HG02588 (cell line): ENCODE results near the gene MANF.
"Not testable (repeated sequence)": the region's sequence is repeated elsewhere in the genome, so short reads cannot be mapped to it uniquely, and the experiment has no call there.

Source experiments
- ATAC-seq: cut with Tn5 transposase; IDR thresholded peaks from one replicate; pipeline ENCODE4 v1.9.1; 2021; ENCODE audit warnings: mild to moderate bottlenecking, moderate library complexity; ENCODE audit not compliant: unreplicated experiment

Gene MANF

DNA sequence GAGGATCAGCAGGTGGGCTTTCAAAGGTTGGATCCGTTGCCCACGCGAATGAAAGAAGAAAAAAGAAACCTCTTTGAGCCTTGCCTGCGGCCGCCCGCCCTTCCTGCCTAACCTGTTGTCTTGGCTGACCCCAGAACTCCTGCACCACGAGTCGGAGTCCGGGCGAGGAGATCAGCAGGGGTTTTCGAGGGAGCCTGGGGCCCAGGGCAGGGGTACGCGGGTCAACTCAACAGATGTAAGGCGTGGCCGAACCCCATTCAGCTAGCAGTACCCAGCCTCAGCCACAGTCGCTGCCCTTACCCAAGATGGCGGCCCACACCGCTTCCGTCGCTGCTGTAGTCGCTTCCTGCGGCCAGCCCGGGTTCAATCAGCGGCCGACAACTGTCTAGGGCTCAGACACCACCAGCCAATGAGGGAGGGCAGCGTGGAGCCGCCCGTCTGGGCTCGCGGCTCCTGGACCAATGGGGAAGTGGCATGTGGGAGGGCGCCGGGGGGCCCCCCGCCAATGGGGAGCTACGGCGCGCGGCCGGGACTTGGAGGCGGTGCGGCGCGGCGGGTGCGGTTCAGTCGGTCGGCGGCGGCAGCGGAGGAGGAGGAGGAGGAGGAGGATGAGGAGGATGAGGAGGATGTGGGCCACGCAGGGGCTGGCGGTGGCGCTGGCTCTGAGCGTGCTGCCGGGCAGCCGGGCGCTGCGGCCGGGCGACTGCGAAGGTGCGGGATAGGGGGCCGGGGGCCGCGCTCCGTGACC lies at the start of gene MANF:
Gene MANF (plus strand): TSS at position 566 of the 748 bp plus-strand sequence. CDS start 52 bp downstream, at position 618.
- ATAC-seq: peak; percentile 97

DNA sequence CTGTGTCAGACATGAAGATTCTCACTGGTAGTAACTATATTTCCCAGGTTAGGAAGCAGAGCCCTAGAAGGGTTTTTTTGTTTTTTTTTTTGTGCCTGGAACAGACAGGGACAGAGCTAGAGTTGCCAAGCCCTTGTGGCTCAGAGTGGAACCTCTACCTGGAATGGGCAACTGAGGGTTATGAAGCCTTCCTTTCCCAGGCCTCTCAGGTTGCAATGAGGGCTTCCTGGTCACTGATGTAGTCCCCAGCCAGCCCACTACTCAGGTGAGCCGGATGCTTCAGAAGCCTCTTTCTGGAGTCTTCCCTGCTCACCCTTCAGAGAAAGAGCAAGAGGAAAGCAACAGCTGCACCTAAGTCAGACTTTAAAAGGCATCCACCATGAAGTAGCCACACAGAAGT lies 48.8 kb upstream of the MANF start:
- ATAC-seq: no peak

DNA sequence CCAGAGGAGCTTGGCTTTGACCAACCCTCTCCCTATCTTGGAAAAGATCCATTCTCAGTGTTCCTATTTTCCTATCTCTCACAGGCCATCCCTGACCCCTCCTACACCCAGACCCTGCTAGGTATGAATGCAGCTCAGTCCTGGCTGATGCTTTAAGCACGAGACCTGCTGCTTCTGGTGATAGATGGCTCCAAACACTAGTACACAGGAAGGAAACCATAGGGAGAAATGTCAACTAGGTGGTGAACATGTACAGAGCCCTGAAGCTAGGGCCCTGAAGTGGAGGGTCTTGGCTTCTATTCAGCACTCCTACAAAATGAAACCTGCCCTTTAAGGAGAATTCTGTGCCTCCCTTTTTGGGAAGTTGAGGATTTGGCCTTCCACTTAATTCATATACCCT lies 47.4 kb upstream of the MANF start:
- ATAC-seq: no peak

DNA sequence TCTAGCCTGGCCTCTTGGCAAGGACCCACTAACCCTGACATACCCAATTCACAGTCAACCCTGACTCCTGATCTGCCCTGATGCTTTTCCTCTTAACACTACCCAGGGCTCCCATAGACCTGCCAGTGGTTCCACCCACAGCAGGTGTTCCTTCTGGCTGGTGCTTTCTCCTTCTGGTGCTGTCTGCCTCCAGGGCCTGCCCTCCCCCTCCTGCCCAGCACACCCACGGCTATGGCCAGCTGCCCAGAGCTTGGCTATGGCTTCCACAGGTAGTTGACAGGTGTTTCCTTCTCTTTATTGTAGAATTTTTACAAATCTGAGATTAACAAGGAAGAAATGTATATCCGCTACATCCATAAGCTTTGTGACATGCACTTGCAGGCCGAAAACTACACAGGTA lies 46.5 kb upstream of the MANF start:
- no peak for ATAC-seq

DNA sequence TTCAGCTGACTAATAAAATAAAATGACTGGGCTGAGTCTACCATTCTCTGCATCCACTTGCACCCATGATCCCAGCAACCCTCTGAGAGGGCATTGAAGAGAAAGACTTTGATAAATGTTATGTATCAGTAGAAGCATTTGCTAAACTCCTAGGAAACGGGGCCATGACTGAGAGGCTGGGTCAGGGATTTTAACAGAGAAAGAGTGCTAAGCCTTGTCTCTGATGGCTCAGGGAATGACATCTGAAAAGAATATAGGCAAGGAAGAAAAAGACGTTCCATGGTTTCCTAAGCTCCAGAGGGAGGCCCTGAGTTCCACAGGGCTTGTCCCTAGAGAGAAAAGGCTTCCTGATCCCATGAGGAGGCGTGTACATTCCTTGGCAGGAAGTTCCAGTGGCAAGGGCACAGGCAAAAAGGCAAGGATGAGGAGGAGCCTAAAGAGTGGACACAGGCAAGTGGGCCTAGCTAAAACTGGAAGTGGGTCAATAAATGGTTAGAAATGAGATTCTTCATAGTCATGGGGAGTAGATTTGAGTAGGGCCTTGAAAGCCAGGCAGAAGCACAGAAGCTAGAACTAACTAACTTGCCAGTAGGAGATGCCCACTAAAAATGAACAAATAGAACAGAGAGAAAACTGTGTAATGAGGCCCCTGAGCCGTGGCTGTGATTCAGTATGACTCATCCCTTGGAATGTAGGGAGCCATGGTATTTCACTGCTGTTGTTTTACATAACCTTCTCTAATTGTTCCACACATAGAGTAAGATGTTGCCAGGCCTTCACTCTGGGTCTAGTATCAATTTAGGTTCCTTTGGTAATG lies 44.9 kb upstream of the MANF start:
- ATAC-seq: no peak

DNA sequence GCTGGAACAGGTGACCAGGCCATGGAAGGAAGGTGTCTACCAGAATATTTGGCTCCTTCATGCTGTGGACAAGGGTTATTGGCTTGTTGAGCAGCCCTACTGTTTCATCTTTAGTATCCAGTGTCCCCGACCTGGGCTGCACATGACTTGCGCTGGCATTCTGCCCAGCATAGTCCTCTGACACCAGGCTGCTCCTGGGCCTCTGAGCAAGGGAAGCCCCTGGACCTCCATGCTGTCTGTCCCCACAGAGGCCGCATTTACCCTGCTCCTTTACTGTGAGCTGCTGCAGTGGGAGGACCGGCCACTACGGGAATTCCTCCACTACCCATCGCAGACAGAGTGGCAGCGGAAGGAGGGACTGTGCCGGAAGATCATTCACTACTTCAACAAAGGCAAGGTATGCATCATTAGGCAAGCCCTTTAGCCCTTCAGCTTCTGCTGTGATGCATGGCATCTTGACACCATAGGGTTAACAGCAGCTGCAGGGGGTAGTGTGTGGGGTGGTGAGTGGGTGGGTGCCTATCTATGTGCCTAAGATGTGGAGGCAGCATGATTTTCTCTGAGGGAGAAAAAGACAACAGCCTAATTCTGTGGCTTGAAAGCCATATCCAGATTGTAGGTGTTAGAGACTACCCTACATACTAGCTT lies 44.0 kb upstream of the MANF start:
- no peak for ATAC-seq

DNA sequence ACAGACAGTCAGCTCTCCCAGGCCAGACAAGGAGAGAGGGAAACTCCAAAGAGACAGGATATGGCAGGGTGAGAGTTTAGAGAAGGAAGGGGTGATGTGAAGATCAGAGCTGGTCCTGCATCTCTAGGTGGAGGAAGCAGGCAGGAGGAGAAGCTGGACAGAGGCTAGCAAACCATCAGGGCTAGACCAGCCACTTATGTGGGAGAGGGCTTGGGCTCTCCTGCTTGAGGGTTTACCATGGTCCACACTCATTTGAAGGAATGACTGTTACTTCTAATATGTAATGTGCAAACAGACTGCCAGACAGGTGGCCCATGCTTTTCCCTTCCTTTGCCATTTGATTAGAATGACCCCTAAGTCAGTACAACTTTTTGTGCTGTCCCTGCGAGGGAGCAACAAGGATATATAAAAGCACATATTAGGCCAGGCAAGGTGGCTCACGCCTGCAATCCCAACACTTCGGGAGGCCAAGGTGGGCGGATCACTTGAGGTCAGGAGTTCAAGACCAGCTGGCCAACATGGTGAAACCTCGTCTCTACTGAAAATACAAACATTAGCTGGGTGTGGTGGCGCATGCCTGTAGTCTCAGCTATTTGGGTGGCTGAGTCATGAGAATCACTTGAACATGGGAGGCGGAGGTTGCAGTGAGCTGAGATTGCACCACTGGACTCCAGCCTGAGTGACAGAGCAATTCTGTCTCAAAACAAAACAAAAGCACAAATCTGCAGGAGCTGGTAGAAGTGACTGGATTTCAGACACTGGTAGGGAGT lies 41.0 kb upstream of the MANF start:
- ATAC-seq: no peak

DNA sequence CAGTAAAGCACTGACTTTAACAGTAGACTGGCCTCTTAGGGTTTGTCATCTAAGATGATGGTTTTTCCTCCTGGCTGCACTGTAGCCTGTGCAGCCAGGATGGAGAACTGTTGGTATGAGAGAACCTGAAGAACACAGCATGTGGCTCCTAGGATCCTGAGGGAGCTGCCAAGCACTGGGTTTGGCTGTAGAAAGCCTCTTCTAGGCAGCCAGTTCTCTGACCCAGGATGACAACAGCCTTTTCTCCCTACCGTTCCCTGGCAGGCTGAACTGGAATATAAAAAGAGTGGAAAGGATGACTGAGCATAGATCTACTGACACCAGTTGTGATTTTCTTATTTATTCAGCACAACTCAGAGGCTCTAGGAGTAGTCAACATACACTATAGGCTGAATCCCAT lies 34.3 kb upstream of the MANF start:
- ATAC-seq: no peak

DNA sequence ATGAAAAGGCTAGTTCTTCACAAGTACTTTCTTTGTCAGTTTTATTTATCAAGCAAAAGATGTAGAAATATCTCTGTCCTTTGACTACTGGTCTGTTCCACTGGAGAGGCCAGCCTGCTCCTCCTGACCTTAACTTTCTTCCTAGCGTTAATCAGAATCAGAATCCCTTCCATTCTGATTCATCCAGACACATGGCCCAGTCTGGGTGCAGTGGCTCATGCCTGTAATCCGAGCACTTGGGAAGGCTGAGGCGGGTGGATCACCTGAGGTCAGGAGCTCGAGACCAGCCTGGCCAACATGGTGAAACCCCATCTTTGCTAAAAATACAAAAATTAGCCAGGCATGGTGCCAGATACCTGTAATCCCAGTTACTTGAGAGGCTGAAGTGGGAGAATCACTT lies 32.0 kb upstream of the MANF start:
- no peak for ATAC-seq

DNA sequence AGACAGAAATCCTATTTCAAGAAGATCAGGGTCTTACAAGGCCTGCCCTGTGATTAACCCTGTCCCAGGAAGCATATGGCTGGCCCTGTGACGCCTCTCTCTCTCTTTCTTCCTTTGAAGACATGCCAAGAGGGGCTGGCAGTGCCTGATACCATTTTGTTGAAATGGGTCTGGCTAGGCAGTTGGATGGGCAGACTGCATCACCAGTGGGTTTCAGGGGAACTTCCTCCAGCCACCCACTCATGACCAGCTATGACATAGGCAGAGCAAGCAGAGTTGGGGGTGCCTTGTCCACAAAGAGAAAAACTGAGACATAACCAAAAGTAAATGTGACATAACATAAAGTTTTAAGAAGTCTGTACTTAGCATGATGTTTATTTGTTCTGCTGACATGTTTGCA lies 31.4 kb upstream of the MANF start:
- ATAC-seq: no peak

DNA sequence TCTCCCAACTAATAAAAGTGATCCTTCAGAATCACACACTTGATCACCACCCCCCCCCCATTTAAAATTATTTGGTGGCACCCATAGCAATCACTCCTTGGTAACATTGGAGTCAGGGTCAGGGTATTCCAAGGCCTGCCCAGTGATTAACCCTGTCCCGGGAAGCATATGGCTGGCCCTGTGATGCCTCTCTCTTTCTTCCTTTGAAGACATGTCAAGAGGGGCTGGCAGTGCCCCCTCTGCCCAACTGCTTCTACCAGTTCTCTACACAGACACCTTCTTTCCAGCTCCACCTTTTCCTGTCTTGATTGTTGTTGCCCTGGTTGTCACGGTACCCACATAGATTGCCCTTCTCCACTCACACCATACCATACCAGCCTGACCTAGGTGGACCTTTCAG lies 30.9 kb upstream of the MANF start:
- ATAC-seq: no peak

DNA sequence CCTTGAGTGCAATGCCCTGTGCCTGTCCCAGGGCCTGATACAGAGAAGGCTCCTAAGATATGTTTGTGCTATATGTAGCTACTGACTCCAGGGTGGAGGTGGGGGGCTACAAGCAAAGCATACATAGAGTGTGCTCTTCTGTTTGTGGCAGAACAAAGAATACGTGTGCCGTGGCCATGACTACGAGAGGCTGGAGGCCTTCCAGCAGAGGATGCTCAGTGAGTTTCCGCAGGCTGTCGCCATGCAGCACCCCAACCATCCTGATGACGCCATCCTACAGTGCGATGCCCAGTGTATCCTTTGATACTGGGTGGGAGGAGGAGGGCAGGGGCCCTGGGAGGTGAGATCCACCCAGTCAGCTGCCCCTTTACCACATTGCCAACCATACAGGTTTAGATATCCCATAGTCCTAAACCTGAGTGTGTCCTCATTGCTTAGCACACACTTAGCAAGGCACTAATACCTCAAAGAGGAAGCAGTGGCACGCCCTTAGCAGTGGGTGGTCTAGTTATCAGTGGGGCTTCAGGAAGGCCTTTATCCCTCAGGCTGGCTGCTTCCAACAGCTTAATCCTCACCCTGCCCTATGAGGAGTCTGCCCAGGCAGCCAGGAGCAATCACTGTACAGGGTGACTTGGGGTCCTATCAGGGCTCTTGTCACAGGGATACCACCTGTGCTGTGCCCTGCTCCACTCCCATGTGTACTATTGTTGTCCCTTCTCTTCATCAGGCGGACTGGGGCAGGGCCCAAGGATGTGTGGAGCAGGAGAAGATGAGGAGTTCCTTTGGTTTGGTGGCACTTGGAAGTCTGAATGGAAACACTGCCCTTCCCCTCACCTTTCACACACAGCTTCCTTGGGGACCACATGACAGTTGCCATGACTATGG lies 30.1 kb upstream of the MANF start:
- no peak for ATAC-seq

DNA sequence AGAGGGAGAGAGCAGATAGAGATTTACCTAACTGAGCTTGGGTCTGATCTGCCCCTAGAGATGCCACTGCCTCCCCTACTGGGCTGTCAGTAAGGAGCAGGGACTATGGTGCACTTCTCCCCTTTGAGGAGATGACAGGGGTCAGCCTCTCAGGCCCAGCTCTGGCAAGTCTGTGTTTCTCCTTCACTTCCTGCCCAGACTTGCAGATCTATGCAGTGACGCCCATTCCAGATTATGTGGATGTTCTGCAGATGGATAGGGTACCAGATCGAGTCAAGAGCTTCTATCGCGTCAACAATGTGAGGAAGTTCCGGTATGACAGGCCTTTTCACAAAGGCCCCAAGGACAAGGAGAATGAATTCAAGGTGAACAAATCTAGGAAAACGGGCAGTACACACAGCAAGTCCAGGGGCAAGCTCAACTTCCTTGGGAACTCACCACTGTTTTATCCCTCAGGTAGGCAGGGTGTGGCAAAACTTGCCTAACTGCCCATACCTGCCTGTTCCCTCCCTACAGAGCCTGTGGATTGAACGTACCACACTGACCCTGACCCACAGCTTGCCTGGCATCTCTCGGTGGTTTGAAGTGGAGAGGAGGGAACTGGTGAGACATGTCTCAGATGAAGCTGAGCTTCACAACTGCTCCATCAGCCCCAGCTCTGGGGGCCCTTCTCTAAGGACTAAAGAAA lies 29.1 kb upstream of the MANF start:
- ATAC-seq: no peak

DNA sequence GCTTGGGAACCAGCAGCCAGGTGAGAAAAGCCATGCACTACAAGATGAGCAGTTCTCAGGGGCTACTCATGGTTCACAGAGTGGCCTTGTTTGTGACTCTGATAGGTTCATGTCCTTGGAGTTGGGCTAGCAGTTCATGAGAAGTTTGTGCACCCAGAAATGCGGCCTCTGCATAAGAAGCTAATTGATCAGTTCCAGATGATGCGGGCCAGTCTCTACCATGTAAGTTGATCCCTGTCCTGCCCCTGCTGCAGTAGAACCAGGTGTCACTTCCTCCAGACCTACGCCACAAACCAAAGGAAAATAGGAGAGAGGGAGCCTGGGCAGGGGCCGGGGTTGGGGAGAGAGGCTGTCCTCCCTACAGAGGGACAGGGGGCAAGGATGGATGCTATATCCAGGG lies 27.2 kb upstream of the MANF start:
- no peak for ATAC-seq

DNA sequence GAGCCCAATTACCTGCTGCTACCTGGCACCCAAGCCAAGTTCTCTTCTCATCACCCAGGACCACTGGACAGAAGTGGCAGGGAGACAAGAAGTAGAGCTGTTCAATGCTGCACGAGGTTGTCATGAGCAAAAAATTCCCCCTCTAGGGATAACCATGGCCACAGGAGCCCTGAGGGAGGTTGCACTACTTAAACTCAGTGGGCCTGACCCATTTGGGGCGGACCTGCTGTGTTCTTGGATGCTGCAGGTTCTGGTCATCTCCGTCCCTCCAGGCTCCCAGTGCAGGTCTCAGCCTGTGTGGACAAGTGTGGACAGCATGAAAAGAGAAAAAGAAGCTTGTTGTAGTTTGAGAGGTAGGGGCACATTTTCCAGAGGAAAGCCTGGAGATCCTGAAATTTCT lies 26.1 kb upstream of the MANF start:
- no peak for ATAC-seq

DNA sequence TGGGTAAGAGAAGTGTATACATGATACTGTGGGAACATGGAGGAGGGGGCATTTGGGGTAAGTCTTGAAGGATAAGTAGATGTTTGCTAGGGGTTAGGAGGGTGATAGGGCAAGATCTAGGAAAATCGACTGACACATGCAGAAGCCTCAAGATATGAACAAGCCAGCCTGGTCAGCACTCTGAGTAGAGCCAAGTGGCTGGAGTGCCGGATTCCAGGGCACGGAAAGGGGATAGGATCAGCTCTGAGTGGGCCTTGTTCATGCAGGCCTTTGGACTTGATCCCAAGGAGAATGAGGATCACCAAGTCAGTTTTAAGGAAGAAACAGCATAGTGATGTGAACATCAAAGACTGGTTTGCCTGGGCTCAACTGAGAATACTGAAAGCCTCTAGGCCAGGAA lies 24.3 kb upstream of the MANF start:
- ATAC-seq: no peak

DNA sequence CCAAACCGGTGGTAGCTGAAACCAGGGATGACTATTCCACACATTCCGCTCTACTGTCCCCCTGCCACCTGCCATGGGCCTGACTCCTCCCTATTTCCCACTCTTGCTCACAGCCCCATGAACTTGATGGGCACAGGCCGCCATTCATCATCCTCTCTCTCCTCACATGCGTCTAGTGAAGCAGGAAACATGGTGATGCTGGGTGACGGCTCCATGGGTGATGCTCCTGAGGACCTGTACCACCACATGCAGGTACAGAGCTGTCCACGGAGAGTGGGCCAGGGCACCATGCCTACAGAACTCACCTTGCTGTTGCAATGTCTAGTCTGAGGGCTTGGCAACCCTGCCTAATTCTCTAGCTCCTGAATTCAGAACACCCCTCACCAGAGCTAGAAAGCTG lies 23.3 kb upstream of the MANF start:
- no peak for ATAC-seq

DNA sequence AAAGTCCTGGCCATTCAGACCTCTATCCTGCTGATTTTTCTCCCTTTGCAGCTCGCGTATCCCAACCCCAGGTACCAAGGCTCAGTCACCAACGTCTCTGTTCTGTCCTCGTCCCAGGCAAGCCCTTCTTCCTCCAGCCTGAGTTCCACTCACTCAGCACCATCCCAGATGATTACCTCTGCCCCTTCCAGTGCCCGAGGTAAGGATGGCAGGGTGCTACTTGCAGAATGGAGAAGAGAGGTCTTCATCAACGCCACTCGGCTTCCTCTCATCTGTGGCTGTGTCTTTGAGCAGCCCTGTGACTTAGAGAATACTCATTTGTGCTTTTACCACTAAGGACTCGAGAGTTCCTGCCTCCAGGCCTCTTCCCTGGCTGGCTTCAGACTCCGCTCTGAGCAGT lies 22.6 kb upstream of the MANF start:
- ATAC-seq: no peak

DNA sequence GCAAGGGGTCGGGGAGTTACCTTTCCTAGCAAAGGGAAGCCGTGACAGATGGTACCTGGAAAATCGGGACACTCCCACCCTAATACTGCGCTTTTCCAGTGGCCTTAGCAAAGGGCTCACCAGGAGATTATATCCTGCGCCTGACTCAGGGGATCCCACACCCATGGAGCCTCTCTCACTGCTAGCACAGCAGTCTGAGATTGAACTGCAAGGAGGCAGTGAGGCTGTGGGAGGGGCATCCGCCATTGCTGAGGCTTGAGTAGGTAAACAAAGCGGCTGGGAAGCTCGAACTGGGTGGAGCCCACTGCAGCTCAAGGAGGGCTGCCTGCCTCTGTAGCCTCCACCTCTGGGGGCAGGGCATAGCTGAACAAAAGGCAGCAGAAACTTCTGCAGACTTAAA lies 16.8 kb upstream of the MANF start:
- ATAC-seq: not testable (repeated sequence)
